Testis (tissue), 2 donors: ENCODE data around the gene CALHM2.

Source experiments
- POLR2A ChIP-seq: fragments of 450-650 bp; IDR thresholded peaks from one replicate; pipeline ENCODE4 v1.6.1; 2017; ENCODE audit warnings: antibody characterized with exemption, mild to moderate bottlenecking, moderate library complexity
- TF ChIP-seq, protein P1 (sequence below), 3 experiments: fragments of 450-650 bp in 2 of 3; fragments of 200-600 bp in 1 of 3; sonication (generic) in 1 of 3; IDR thresholded peaks; one replicate each; pipeline ENCODE4 v1.5.1; 2016 to 2019; ENCODE audit warnings: antibody characterized with exemption in 3 of 3, mild to moderate bottlenecking in 2 of 3, moderate library complexity in 1 of 3

DNA sequence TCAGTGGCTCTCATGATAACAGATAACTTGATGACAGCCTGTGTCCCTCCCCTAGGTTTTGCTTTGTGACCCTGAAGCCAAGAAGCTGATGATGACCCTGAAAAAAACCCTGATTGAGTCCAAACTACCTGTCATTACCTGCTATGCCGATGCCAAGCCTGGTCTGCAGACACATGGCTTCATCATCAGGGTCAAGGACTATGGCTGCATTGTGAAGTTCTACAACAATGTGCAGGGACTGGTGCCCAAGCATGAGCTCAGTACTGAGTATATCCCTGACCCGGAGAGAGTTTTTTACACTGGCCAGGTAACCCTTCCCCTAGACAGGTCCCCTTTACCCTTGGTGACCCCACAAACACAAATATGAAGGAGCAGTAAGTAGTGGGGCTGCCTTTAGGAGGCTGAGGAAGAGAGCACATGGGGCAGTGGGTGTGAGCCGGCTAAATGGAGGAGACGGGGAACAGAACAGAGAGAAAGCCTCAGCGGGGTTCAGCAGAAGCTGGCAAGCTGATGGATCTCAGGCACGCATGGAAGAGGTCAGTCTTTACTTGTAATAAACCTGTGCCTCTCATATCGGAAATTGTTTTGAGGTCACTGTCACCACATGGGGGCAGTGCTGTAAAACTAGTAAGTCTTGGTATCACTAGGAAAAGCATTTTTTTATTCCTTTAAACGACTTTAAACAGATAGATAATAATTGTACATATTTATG, 35.6 kb downstream of the CALHM2 start:
- TF ChIP-seq, protein P1, sequence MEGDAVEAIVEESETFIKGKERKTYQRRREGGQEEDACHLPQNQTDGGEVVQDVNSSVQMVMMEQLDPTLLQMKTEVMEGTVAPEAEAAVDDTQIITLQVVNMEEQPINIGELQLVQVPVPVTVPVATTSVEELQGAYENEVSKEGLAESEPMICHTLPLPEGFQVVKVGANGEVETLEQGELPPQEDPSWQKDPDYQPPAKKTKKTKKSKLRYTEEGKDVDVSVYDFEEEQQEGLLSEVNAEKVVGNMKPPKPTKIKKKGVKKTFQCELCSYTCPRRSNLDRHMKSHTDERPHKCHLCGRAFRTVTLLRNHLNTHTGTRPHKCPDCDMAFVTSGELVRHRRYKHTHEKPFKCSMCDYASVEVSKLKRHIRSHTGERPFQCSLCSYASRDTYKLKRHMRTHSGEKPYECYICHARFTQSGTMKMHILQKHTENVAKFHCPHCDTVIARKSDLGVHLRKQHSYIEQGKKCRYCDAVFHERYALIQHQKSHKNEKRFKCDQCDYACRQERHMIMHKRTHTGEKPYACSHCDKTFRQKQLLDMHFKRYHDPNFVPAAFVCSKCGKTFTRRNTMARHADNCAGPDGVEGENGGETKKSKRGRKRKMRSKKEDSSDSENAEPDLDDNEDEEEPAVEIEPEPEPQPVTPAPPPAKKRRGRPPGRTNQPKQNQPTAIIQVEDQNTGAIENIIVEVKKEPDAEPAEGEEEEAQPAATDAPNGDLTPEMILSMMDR (IDR thresholded peaks at IDR 0.05): peak; percentile 66 to 78 (median 75)
- TF ChIP-seq POLR2A: no peak
